Ascending aorta (tissue), 2 donors: Measurements from ENCODE around the gene ADTRP. TPM values are rescaled to one million over a fixed set of nuclear protein-coding genes. Genes with fewer than 3 reads are reported as not detected.

Source experiments
- DNase-seq, 2 donors: peaks; one replicate each; pipeline ENCODE4 v3.0.0-alpha.2; 2019; ENCODE audit warnings: low spot score in 2 of 2
- H3K27ac ChIP-seq, 2 donors: fragments of 200-600 bp; sonication (generic); one replicate each; pipeline ENCODE4 v1.5.1; 2016 to 2017; ENCODE audit warnings: mild to moderate bottlenecking in 1 of 2
- H3K27me3 ChIP-seq: fragments of 200-600 bp; sonication (generic); one replicate; pipeline ENCODE4 v1.5.1; 2017
- H3K36me3 ChIP-seq, 2 donors: fragments of 200-600 bp; sonication (generic); one replicate each; pipeline ENCODE4 v1.5.1; 2016
- H3K4me1 ChIP-seq, 2 donors: fragments of 200-600 bp; sonication (generic); one replicate each; pipeline ENCODE4 v1.5.1; 2016 to 2017; ENCODE audit warnings: mild to moderate bottlenecking in 1 of 2
- H3K4me3 ChIP-seq, 2 donors: fragments of 200-600 bp; sonication (generic); one replicate each; pipeline ENCODE4 v1.5.1; 2016 to 2017; ENCODE audit warnings: mild to moderate bottlenecking in 1 of 2
- H3K9me3 ChIP-seq, 2 donors: fragments of 200-600 bp; sonication (generic); one replicate each; pipeline ENCODE4 v1.5.1; 2016
- CTCF ChIP-seq, 3 experiments: fragments of 200-600 bp in 2 of 3; fragments of 450-650 bp in 1 of 3; sonication (generic) in 2 of 3; IDR thresholded peaks; one replicate each; pipeline ENCODE4 v1.5.1; 2016 to 2019; ENCODE audit warnings: antibody characterized with exemption in 3 of 3, mild to moderate bottlenecking in 1 of 3, moderate library complexity in 1 of 3
- intact Hi-C: fragments of 100-400 bp; cut with DNase I; formaldehyde crosslinking; loops from one replicate; pipeline ENCODE4 v1.15.1; 2023
- total RNA-seq: library from RNA; depleted of rRNA; stranded (reverse); fragments of >200 nt; gene quantifications from one replicate; pipeline ENCODE4 v1.1.0, GENCODE V29; 2016

ADTRP gene
- total RNA-seq, 1 donor from 2014 or later: not detected

- no peak for TF ChIP-seq CTCF (IDR thresholded peaks at IDR 0.05)
Measured at GRCh38 chr6:11819486-11819885, 40.9 kb upstream of the ADTRP start.

GRCh38 chr6:11815231-11815630, 36.6 kb upstream of the ADTRP start:
- H3K27me3 ChIP-seq: no peaks in the 10 kb centered on the region
- H3K27ac ChIP-seq: peak overlapping the region; percentile 35 to 41
- intact Hi-C loops: no loop called here
- peaks cover 0 to 7% of the 10 kb centered on the region in 2 donors for H3K4me1 ChIP-seq
- H3K36me3 ChIP-seq: no peaks in the 10 kb centered on the region
- TF ChIP-seq CTCF (IDR thresholded peaks at IDR 0.05): no peak
- H3K9me3 ChIP-seq: no peaks in the 10 kb centered on the region
- no peak overlapping the region for H3K4me3 ChIP-seq
- DNase-seq: no peak

More at GRCh38 chr6:11819486-11819885, 40.9 kb upstream of the ADTRP start:
- Histone ChIP-seq H3K27me3 (no peaks in the 10 kb centered on the region), H3K4me3 (no peak overlapping the region), H3K36me3 (no peaks in the 10 kb centered on the region), H3K27ac (no peak overlapping the region), H3K4me1 (no peaks in the 10 kb centered on the region), H3K9me3 (no peaks in the 10 kb centered on the region)
- intact Hi-C loops: no loop called here
- DNase-seq: no peak

GRCh38 chr6:11814819-11815218, 36.2 kb upstream of the ADTRP start:
- intact Hi-C loops: loop anchor here (5.0 kb wide), 1 partner anchor 197 kb away; the partner anchor contains the start of gene HIVEP1
- Histone ChIP-seq H3K27ac (peak overlapping the region; percentile 35 to 41), H3K9me3 (no peaks in the 10 kb centered on the region), H3K36me3 (no peaks in the 10 kb centered on the region), H3K4me1 (peaks cover 0 to 11% of the 10 kb centered on the region in 2 donors), H3K27me3 (no peaks in the 10 kb centered on the region), H3K4me3 (no peak overlapping the region)
- no peak for TF ChIP-seq CTCF (IDR thresholded peaks at IDR 0.05)
- DNase-seq: no peak

- no peak for DNase-seq
- intact Hi-C loops: loop anchor here (5.0 kb wide), 1 partner anchor 198 kb away; the partner anchor contains the start of gene HIVEP1
- no peak overlapping the region for H3K27ac ChIP-seq
Measured at GRCh38 chr6:11814106-11814505, 35.5 kb upstream of the ADTRP start.

GRCh38 chr6:11813606-11814005, 35.0 kb upstream of the ADTRP start:
- Histone ChIP-seq H3K4me1 (peaks cover 0 to 11% of the 10 kb centered on the region in 2 donors), H3K4me3 (no peak overlapping the region), H3K36me3 (no peaks in the 10 kb centered on the region), H3K9me3 (no peaks in the 10 kb centered on the region), H3K27me3 (no peaks in the 10 kb centered on the region), H3K27ac (no peak overlapping the region)
- DNase-seq: no peak
- TF ChIP-seq CTCF (IDR thresholded peaks at IDR 0.05): no peak
- intact Hi-C loops: loop anchor here (5.0 kb wide), 1 partner anchor 199 kb away; the partner anchor contains the start of gene HIVEP1

More at GRCh38 chr6:11814106-11814505, 35.5 kb upstream of the ADTRP start:
- no peaks in the 10 kb centered on the region for H3K36me3 ChIP-seq
- H3K4me1 ChIP-seq: peaks cover 0 to 11% of the 10 kb centered on the region in 2 donors
- H3K4me3 ChIP-seq: no peak overlapping the region
- H3K9me3 ChIP-seq: no peaks in the 10 kb centered on the region
- TF ChIP-seq CTCF (IDR thresholded peaks at IDR 0.05): no peak
- H3K27me3 ChIP-seq: no peaks in the 10 kb centered on the region

GRCh38 chr6:11812951-11813350, 34.3 kb upstream of the ADTRP start:
- TF ChIP-seq CTCF (IDR thresholded peaks at IDR 0.05): no peak
- DNase-seq: no peak
- H3K9me3 ChIP-seq: no peaks in the 10 kb centered on the region
- H3K4me1 ChIP-seq: peaks cover 0 to 11% of the 10 kb centered on the region in 2 donors
- intact Hi-C loops: loop anchor here (5.0 kb wide), 1 partner anchor 199 kb away; the partner anchor contains the start of gene HIVEP1
- H3K36me3 ChIP-seq: no peaks in the 10 kb centered on the region
- H3K4me3 ChIP-seq: no peak overlapping the region
- no peak overlapping the region for H3K27ac ChIP-seq
- no peaks in the 10 kb centered on the region for H3K27me3 ChIP-seq
